GM12872 (cell line): ENCODE data around the gene TNC.

ENCODE experiments used
- CTCF ChIP-seq: IDR thresholded peaks from 3 replicates; pipeline ENCODE4 v1.5.1; 2011; ENCODE audit warnings: low read depth, mild to moderate bottlenecking, low read length, moderate library complexity; ENCODE audit not compliant: insufficient read depth

The TNC gene

GRCh38 chr9:115143689-115144088 is 25.7 kb upstream of the TNC start:
- no peak for TF ChIP-seq CTCF

GRCh38 chr9:115142517-115143270 is 24.7 kb upstream of the TNC start:
- TF ChIP-seq CTCF: no peak

- no peak for TF ChIP-seq CTCF
These were observed 24.1 kb upstream of the TNC start for GRCh38 chr9:115142090-115142489.

GRCh38 chr9:115141612-115142011 is 23.7 kb upstream of the TNC start:
- TF ChIP-seq CTCF: no peak

GRCh38 chr9:115138151-115138550 is 20.2 kb upstream of the TNC start:
- TF ChIP-seq CTCF: no peak

- TF ChIP-seq CTCF: no peak
These were observed 19.6 kb upstream of the TNC start for GRCh38 chr9:115137526-115137925.

- no peak for TF ChIP-seq CTCF
These were observed 18.1 kb upstream of the TNC start for GRCh38 chr9:115135821-115136778.
